Stimulated activated CD4-positive, alpha-beta T cell treated with anti-CD3 and anti-CD28 coated beads, Interleukin-15, amount 100 ng/mL, for 48 hours (primary cell): Measurements from ENCODE around the gene MRGPRG.

Experiments
- DNase-seq, 2 donors: peaks; one replicate each; pipeline ENCODE4 v3.0.0-alpha.2; 2020; ENCODE audit warnings: low read depth in 2 of 2

Gene MRGPRG

GRCh38 chr11:3195251-3196160 is 23.1 kb downstream of the MRGPRG start:
- DNase-seq, result no peak

GRCh38 chr11:3194016-3194816 is 24.4 kb downstream of the MRGPRG start:
- no peak for DNase-seq

- DNase-seq, result no peak
Observed at GRCh38 chr11:3193373-3194015, 25.1 kb downstream of the MRGPRG start.

- DNase-seq, result no peak
Observed at GRCh38 chr11:3192511-3193372, 25.9 kb downstream of the MRGPRG start.

- DNase-seq, result no peak
Observed at GRCh38 chr11:3191586-3192324, 26.9 kb downstream of the MRGPRG start.

GRCh38 chr11:3190600-3190999 is 28.0 kb downstream of the MRGPRG start:
- DNase-seq, result no peak

GRCh38 chr11:3189886-3190583 is 28.6 kb downstream of the MRGPRG start:
- no peak for DNase-seq

GRCh38 chr11:3189196-3189843 is 29.3 kb downstream of the MRGPRG start:
- DNase-seq, result no peak

- DNase-seq, result no peak
Observed at GRCh38 chr11:3188496-3189195, 30.0 kb downstream of the MRGPRG start.

- DNase-seq, result no peak
Observed at GRCh38 chr11:3186166-3186953, 32.3 kb downstream of the MRGPRG start.

- no peak for DNase-seq
Observed at GRCh38 chr11:3184732-3185347, 33.8 kb downstream of the MRGPRG start.

- DNase-seq, result no peak
Observed at GRCh38 chr11:3183523-3183922, 35.1 kb downstream of the MRGPRG start.

- DNase-seq, result no peak
Observed at GRCh38 chr11:3182462-3182852, 36.2 kb downstream of the MRGPRG start.

GRCh38 chr11:3181725-3182461 is 36.7 kb downstream of the MRGPRG start:
- no peak for DNase-seq

GRCh38 chr11:3180869-3181268 is 37.7 kb downstream of the MRGPRG start:
- no peak for DNase-seq

GRCh38 chr11:3178349-3178748 is 40.3 kb downstream of the MRGPRG start:
- DNase-seq, result no peak

- DNase-seq, result no peak
Observed at GRCh38 chr11:3177931-3178330, 40.7 kb downstream of the MRGPRG start.
